Trophoblast cell (in vitro differentiated cells and primary cell): ENCODE measurements around the gene SFRP5.

Experiments used
- DNase-seq, 2 donors: peaks; one replicate each; pipeline ENCODE4 v3.0.0-alpha.2; 2016
- H2AFZ ChIP-seq: 2 replicates; pipeline ENCODE4 v1.6.1; 2013; ENCODE audit warnings: low read length, moderate library complexity, mild to moderate bottlenecking; ENCODE audit not compliant: insufficient read depth, poor library complexity
- H2AK5ac ChIP-seq: 2 replicates; pipeline ENCODE4 v1.6.1; 2013; ENCODE audit warnings: mild to moderate bottlenecking, low read length
- H2BK120ac ChIP-seq: 2 replicates; pipeline ENCODE4 v1.6.1; 2013; ENCODE audit warnings: low read length, mild to moderate bottlenecking, moderate library complexity; ENCODE audit not compliant: insufficient read depth, poor library complexity
- H2BK12ac ChIP-seq: 2 replicates; pipeline ENCODE4 v1.6.1; 2013; ENCODE audit warnings: mild to moderate bottlenecking, low read length, moderate library complexity
- H2BK5ac ChIP-seq: 2 replicates; pipeline ENCODE4 v1.6.1; 2013; ENCODE audit warnings: low read length, low read depth, moderate library complexity, mild to moderate bottlenecking; ENCODE audit not compliant: poor library complexity
- H3K14ac ChIP-seq: 2 replicates; pipeline ENCODE4 v1.6.1; 2013; ENCODE audit warnings: mild to moderate bottlenecking, low read length
- H3K18ac ChIP-seq: 2 replicates; pipeline ENCODE4 v1.6.1; 2013; ENCODE audit warnings: mild to moderate bottlenecking, low read length
- H3K23ac ChIP-seq: 2 replicates; pipeline ENCODE4 v1.6.1; 2013; ENCODE audit warnings: low read length
- H3K27ac ChIP-seq: 2 replicates; pipeline ENCODE4 v1.5.1; 2013; ENCODE audit warnings: low read depth, mild to moderate bottlenecking, inconsistent platforms, low read length, moderate library complexity
- H3K27me3 ChIP-seq: 2 replicates; pipeline ENCODE4 v1.6.1; 2013; ENCODE audit warnings: inconsistent platforms, mild to moderate bottlenecking, low read length, moderate library complexity; ENCODE audit not compliant: insufficient read depth
- H3K36me3 ChIP-seq, 2 experiments: 1 replicate in 1 of 2; 2 replicates in 1 of 2; pipeline ENCODE4 v1.6.1; 2013; ENCODE audit warnings: low read length in 2 of 2, mild to moderate bottlenecking in 2 of 2, moderate library complexity in 1 of 2; ENCODE audit not compliant: insufficient read depth in 2 of 2, control insufficient read depth in 1 of 2
- H3K4ac ChIP-seq: 2 replicates; pipeline ENCODE4 v1.6.1; 2013; ENCODE audit warnings: low read depth, mild to moderate bottlenecking, low read length, moderate library complexity
- H3K4me1 ChIP-seq, 2 experiments: 1 replicate in 1 of 2; 2 replicates in 1 of 2; pipeline ENCODE4 v1.6.1; 2013; ENCODE audit warnings: low read length in 2 of 2, mild to moderate bottlenecking in 2 of 2, moderate library complexity in 1 of 2; ENCODE audit not compliant: insufficient read depth in 2 of 2, control insufficient read depth in 1 of 2
- H3K4me2 ChIP-seq: 2 replicates; pipeline ENCODE4 v1.6.1; 2013; ENCODE audit warnings: inconsistent platforms, mild to moderate bottlenecking, low read length, moderate library complexity
- H3K4me3 ChIP-seq: 2 replicates; pipeline ENCODE4 v1.5.1; 2013; ENCODE audit warnings: mild to moderate bottlenecking, low read depth, low read length, inconsistent platforms
- H3K79me1 ChIP-seq: one replicate; pipeline ENCODE4 v1.6.1; 2013; ENCODE audit warnings: low read length
- H3K79me2 ChIP-seq: 2 replicates; pipeline ENCODE4 v1.6.1; 2013; ENCODE audit warnings: low read length, mild to moderate bottlenecking; ENCODE audit not compliant: control insufficient read depth, insufficient read depth, poor library complexity
- H3K9ac ChIP-seq: 2 replicates; pipeline ENCODE4 v1.6.1; 2013; ENCODE audit warnings: mild to moderate bottlenecking, low read length
- H3K9me3 ChIP-seq: 2 replicates; pipeline ENCODE4 v1.6.1; 2013; ENCODE audit warnings: low read depth, mild to moderate bottlenecking, control low read depth, inconsistent platforms, low read length; ENCODE audit not compliant: insufficient read depth
- H4K12ac ChIP-seq: 2 replicates; pipeline ENCODE4 v1.6.1; 2013; ENCODE audit warnings: low read depth, mild to moderate bottlenecking, low read length, moderate library complexity
- H4K8ac ChIP-seq: 2 replicates; pipeline ENCODE4 v1.6.1; 2013; ENCODE audit warnings: low read depth, mild to moderate bottlenecking, low read length, moderate library complexity
- H4K91ac ChIP-seq: one replicate; pipeline ENCODE4 v1.6.1; 2013; ENCODE audit warnings: low read depth, mild to moderate bottlenecking, low read length, moderate library complexity
- WGBS: extraction: QIAGEN DNeasy Blood & Tissue Kit; methylation state at CpG from one replicate; pipeline ENCODE4 v1.1.7; 2013; ENCODE audit warnings: missing lambda C conversion rate; ENCODE audit not compliant: insufficient read length, insufficient coverage; ENCODE audit errors: extremely low coverage; 5-methylcytosine and 5-hydroxymethylcytosine counted together

The SFRP5 gene

GRCh38 chr10:97733256-97733655 lies 38.5 kb downstream of the SFRP5 start:
- Histone ChIP-seq H2BK5ac (no peak overlapping the region), H3K23ac (no peak overlapping the region), H3K9ac (no peak overlapping the region), H3K79me2 (peaks cover 9% of the 10 kb centered on the region), H3K18ac (no peak overlapping the region), H3K4ac (no peak overlapping the region), H3K9me3 (peaks cover 2% of the 10 kb centered on the region), H3K14ac (no peak overlapping the region), H4K12ac (no peak overlapping the region), H3K4me1 (peaks cover 6 to 9% of the 10 kb centered on the region in 2 experiments), H3K79me1 (peaks cover 6% of the 10 kb centered on the region), H3K4me3 (no peak overlapping the region), H2BK120ac (no peak overlapping the region), H4K91ac (no peak overlapping the region), H3K36me3 (no peaks in the 10 kb centered on the region), H3K27ac (no peak overlapping the region), H4K8ac (no peak overlapping the region), H2BK12ac (no peak overlapping the region), H2AFZ (no peak overlapping the region), H2AK5ac (no peak overlapping the region), H3K27me3 (no peaks in the 10 kb centered on the region), H3K4me2 (no peak overlapping the region)
- WGBS: no CpG with 5 or more reads among the region's 5 CpGs
- no peak for DNase-seq

- H3K4me1 ChIP-seq: peaks cover 2 to 4% of the 10 kb centered on the region in 2 experiments
- H4K8ac ChIP-seq: no peak overlapping the region
- no peak overlapping the region for H2BK120ac ChIP-seq
- H2AFZ ChIP-seq: no peak overlapping the region
- H3K23ac ChIP-seq: no peak overlapping the region
- no peak overlapping the region for H3K4me3 ChIP-seq
- no peak overlapping the region for H3K14ac ChIP-seq
- H4K12ac ChIP-seq: no peak overlapping the region
- peaks cover 2% of the 10 kb centered on the region for H3K9me3 ChIP-seq
- H2BK12ac ChIP-seq: no peak overlapping the region
- WGBS: no CpG with 5 or more reads among the region's 4 CpGs
- H2AK5ac ChIP-seq: no peak overlapping the region
- no peaks in the 10 kb centered on the region for H3K27me3 ChIP-seq
- H4K91ac ChIP-seq: no peak overlapping the region
- no peak overlapping the region for H3K4ac ChIP-seq
- H3K79me2 ChIP-seq: peaks cover under 1% of the 10 kb centered on the region
- H3K27ac ChIP-seq: no peak overlapping the region
- no peak overlapping the region for H2BK5ac ChIP-seq
- H3K79me1 ChIP-seq: peaks cover 3% of the 10 kb centered on the region
- no peak overlapping the region for H3K18ac ChIP-seq
- no peak overlapping the region for H3K4me2 ChIP-seq
- no peak for DNase-seq
- H3K9ac ChIP-seq: no peak overlapping the region
- no peaks in the 10 kb centered on the region for H3K36me3 ChIP-seq
Observed at GRCh38 chr10:97732052-97732359, 39.8 kb downstream of the SFRP5 start.

GRCh38 chr10:97731346-97732051 lies 40.3 kb downstream of the SFRP5 start:
- Histone ChIP-seq H2BK12ac (no peak overlapping the region), H3K9ac (no peak overlapping the region), H4K12ac (no peak overlapping the region), H3K4ac (no peak overlapping the region), H4K91ac (no peak overlapping the region), H3K27me3 (no peaks in the 10 kb centered on the region), H2BK5ac (no peak overlapping the region), H3K18ac (no peak overlapping the region), H3K23ac (no peak overlapping the region), H2AK5ac (no peak overlapping the region), H3K36me3 (no peaks in the 10 kb centered on the region), H2AFZ (no peak overlapping the region), H3K9me3 (peaks cover 2% of the 10 kb centered on the region), H3K4me2 (no peak overlapping the region), H3K4me1 (peaks cover 1 to 2% of the 10 kb centered on the region in 2 experiments), H3K27ac (no peak overlapping the region), H3K4me3 (no peak overlapping the region), H3K79me1 (no peaks in the 10 kb centered on the region), H3K14ac (no peak overlapping the region), H3K79me2 (no peaks in the 10 kb centered on the region), H4K8ac (no peak overlapping the region), H2BK120ac (no peak overlapping the region)
- peak; percentile 64 to 87 for DNase-seq
- WGBS: no CpG with 5 or more reads among the region's 9 CpGs

- Histone ChIP-seq H2BK120ac (no peak overlapping the region), H3K4me1 (peaks cover 2% of the 10 kb centered on the region in 2 experiments), H2AFZ (no peak overlapping the region), H3K14ac (no peak overlapping the region), H4K12ac (no peak overlapping the region), H3K18ac (no peak overlapping the region), H3K36me3 (no peaks in the 10 kb centered on the region), H3K9me3 (no peaks in the 10 kb centered on the region), H3K4ac (no peak overlapping the region), H3K27me3 (no peaks in the 10 kb centered on the region), H3K79me2 (no peaks in the 10 kb centered on the region), H3K4me3 (no peak overlapping the region), H4K91ac (no peak overlapping the region), H2BK5ac (no peak overlapping the region), H2BK12ac (no peak overlapping the region), H3K9ac (no peak overlapping the region), H2AK5ac (no peak overlapping the region), H3K23ac (no peak overlapping the region), H3K4me2 (no peak overlapping the region), H4K8ac (no peak overlapping the region), H3K79me1 (no peaks in the 10 kb centered on the region), H3K27ac (no peak overlapping the region)
- DNase-seq: no peak
- WGBS: no CpG with 5 or more reads among the region's 5 CpGs
Observed at GRCh38 chr10:97729014-97729413, 42.8 kb downstream of the SFRP5 start.
